ENCODE results near the gene CCDC24. TPM values are rescaled to one million over a fixed set of nuclear protein-coding genes. Genes with fewer than 3 reads are reported as not detected.
A peak's percentile ranks its signal among the peaks of the same experiment; 100 is the strongest.

Gene CCDC24
- polyA plus RNA-seq, 4 donors, result 5.8 to 35.1 (median 24.2) TPM

DNA sequence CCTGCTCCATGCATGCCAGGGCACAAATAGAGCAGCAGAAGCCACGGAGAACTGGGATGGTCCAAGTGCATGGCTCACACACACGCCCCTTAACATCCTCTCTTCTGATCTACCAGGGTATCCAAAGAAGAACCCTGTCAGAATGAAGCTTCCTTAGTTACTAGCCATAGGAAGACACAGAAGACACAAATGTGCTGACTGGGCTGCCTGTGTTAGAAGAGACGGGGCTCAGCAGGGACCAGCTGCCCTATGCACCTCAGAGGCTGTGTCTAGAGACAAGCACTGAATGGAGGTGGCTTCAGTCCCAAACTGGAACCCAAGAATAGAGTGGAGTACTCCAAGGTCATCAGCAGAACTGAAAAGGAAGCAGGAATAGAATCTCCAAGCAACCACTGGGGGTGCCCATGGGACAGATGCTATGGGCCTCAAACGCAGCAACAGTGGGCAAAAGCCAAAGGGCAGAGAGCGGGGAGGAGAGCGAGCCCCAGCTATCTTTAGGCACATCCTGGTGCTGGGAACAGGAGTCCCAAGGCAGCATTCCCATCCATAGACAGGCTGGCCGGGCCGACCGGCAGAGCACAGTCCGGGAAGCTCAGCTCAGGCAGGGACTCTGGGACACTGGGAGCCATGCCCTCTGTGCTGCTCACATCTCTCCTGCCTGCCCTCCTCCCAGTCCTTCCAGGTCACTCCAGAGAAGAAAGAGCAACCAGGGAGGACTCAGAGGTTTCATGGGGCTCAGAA lies 30.4 kb downstream of the CCDC24 start:
- Histone ChIP-seq H3K36me3 (ENCODE audit: control insufficient read depth in 3 of 3, insufficient read depth in 2 of 3, low read depth in 1 of 3, low read length in 3 of 3) (peaks cover 0 to 10% (median 0%) of the 10 kb centered on the region in 3 donors), H3K9me3 (ENCODE audit: control insufficient read depth in 2 of 2, insufficient read depth in 1 of 2, low read depth in 1 of 2, low read length in 1 of 2) (no peaks in the 10 kb centered on the region), H3K4me3 (ENCODE audit: low read depth in 1 of 3, low read length in 3 of 3) (no peak overlapping the region), H3K27me3 (ENCODE audit: control insufficient read depth in 3 of 3, insufficient read depth in 3 of 3, low read length in 3 of 3) (no peaks in the 10 kb centered on the region), H3K4me1 (ENCODE audit: control insufficient read depth in 3 of 3, insufficient read depth in 2 of 3, low read depth in 1 of 3, low read length in 2 of 3) (peaks cover 0 to 18% (median 0%) of the 10 kb centered on the region in 3 donors), H3K27ac (ENCODE audit: low read depth in 1 of 3, low read length in 2 of 3) (no peak overlapping the region)
- WGBS, 3 donors, result 76 to 89% (median 82%) methylated on average over 10 of the region's 10 CpGs
- no peak for DNase-seq
- no peak for FAIRE-seq

DNA sequence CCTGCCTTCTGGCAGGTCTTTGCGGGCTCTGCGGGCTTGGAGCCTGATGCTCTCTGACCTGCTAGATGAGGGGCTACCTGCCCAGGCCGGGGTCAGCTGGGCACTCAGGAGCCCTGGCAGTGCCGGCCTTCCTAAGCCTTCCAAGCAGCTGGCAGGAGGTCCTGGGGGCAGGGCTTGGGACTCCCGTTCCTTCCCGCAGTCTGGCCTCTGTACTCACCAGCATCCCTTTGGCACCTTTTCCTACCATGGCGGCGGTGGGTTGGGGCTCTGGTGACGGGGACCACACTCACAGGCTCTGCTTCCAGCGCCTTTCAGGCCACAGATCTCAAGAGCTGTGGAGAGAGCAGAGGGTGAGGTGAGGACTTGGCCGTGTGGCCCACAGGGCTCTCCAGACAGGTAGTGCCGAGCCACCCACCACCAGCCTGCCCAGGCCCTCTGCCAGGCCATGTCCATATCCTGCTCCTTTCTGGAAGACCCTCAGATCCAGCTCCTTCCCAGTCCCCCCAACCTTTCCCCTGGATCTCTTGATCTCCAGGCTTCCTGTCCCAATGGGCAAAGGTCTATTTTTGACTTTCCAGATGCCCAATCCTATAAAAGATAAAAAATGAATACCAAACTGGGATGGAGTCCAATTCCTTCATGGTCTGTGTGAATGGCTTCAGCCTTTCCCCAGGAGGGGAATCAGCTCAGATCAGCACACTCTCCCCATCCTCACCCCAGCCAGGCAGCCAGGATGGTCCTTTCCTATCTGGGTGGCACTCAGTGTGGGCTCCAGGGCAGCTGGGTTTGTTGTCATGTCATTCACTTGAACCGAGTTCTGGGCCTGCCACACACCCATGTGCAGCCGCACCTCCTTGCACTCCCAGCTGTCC lies 32.9 kb downstream of the CCDC24 start:
- DNase-seq, result no peak
- no peak overlapping the region for H3K27ac ChIP-seq (ENCODE audit: low read depth in 1 of 3, low read length in 2 of 3)
- peaks cover 2 to 29% (median 4%) of the 10 kb centered on the region in 3 donors for H3K4me1 ChIP-seq (ENCODE audit: control insufficient read depth in 3 of 3, insufficient read depth in 2 of 3, low read depth in 1 of 3, low read length in 2 of 3)
- H3K4me3 ChIP-seq (ENCODE audit: low read depth in 1 of 3, low read length in 3 of 3), result no peak overlapping the region
- H3K27me3 ChIP-seq (ENCODE audit: control insufficient read depth in 3 of 3, insufficient read depth in 3 of 3, low read length in 3 of 3), result no peaks in the 10 kb centered on the region
- FAIRE-seq, result no peak
- H3K36me3 ChIP-seq (ENCODE audit: control insufficient read depth in 3 of 3, insufficient read depth in 2 of 3, low read depth in 1 of 3, low read length in 3 of 3), result peaks cover 0 to 10% (median 0%) of the 10 kb centered on the region in 3 donors
- H3K9me3 ChIP-seq (ENCODE audit: control insufficient read depth in 2 of 2, insufficient read depth in 1 of 2, low read depth in 1 of 2, low read length in 1 of 2), result no peaks in the 10 kb centered on the region
- 84 to 89% (median 86%) methylated on average over 14 of the region's 14 CpGs for WGBS, 3 donors

DNA sequence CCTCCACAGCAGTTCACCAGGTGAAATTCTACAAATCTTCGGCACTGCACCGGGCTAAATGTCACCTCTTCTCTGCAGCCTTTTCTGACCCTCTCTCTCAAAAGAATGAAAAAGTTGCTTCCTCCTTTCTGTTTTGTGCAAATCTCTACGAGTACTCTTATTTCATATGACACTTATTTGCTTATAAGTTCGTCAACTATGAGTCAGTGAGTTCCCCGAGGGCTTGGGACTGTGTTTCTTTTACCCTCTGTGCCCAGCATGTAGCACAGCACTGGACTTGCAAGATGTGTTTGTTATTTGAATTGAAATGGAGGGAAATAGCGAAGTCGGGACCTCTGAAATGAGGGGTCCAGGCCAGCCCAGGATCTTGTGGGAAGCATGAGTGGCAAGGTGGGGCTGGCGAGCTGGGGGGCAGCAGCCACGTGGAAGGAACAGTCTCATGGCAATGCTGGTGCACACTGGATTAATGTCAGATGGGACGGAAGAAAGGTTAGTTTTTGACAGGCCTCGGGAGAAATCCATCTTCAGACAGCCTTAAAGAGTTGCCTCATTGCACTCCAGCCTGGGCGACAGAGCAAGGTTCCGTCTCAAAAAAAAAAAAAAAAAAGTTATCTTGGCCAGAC lies 33.6 kb downstream of the CCDC24 start:
- WGBS, 3 donors, result 71 to 80% (median 77%) methylated on average over 13 of the region's 13 CpGs
- DNase-seq, result no peak

DNA sequence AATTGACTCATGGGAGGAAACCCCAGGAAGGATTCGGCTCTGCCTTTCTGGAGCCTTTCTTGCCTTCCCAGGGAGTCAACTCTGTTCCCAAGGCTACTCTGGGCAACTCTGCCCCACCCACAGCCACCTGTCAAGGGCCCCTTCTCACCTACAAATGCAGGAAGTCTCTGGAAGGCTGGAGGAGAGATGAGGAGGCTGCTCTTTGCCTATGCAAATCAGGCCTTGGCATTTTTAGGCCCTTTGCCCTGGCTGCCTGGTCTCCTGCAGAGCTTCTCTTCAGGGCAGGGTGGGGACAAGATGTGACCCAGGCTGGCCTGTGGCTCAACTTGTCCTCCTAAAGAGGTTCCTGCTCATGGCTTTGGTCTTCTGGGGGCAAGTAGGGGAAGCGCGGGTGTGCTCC lies 34.4 kb downstream of the CCDC24 start:
- Histone ChIP-seq H3K27ac (ENCODE audit: low read depth in 1 of 3, low read length in 2 of 3) (peak overlapping the region; percentile 57 to 95 (median 63)), H3K4me3 (ENCODE audit: low read depth in 1 of 3, low read length in 3 of 3) (no peak overlapping the region), H3K9me3 (ENCODE audit: control insufficient read depth in 2 of 2, insufficient read depth in 1 of 2, low read depth in 1 of 2, low read length in 1 of 2) (no peaks in the 10 kb centered on the region), H3K4me1 (ENCODE audit: control insufficient read depth in 3 of 3, insufficient read depth in 2 of 3, low read depth in 1 of 3, low read length in 2 of 3) (peaks cover 4 to 35% (median 6%) of the 10 kb centered on the region in 3 donors), H3K36me3 (ENCODE audit: control insufficient read depth in 3 of 3, insufficient read depth in 2 of 3, low read depth in 1 of 3, low read length in 3 of 3) (peaks cover 0 to 10% (median 0%) of the 10 kb centered on the region in 3 donors), H3K27me3 (ENCODE audit: control insufficient read depth in 3 of 3, insufficient read depth in 3 of 3, low read length in 3 of 3) (no peaks in the 10 kb centered on the region)
- FAIRE-seq (no peak), DNase-seq (peak; percentile 81 to 84)
- 26 to 64% (median 40%) methylated on average over 3 of the region's 3 CpGs for WGBS, 3 donors

More for the DNA sequence above, 33.6 kb downstream of the CCDC24 start:
- Histone ChIP-seq H3K27ac (ENCODE audit: low read depth in 1 of 3, low read length in 2 of 3) (no peak overlapping the region), H3K9me3 (ENCODE audit: control insufficient read depth in 2 of 2, insufficient read depth in 1 of 2, low read depth in 1 of 2, low read length in 1 of 2) (no peaks in the 10 kb centered on the region), H3K4me1 (ENCODE audit: control insufficient read depth in 3 of 3, insufficient read depth in 2 of 3, low read depth in 1 of 3, low read length in 2 of 3) (peaks cover 4 to 35% (median 6%) of the 10 kb centered on the region in 3 donors), H3K36me3 (ENCODE audit: control insufficient read depth in 3 of 3, insufficient read depth in 2 of 3, low read depth in 1 of 3, low read length in 3 of 3) (peaks cover 0 to 10% (median 0%) of the 10 kb centered on the region in 3 donors), H3K27me3 (ENCODE audit: control insufficient read depth in 3 of 3, insufficient read depth in 3 of 3, low read length in 3 of 3) (no peaks in the 10 kb centered on the region), H3K4me3 (ENCODE audit: low read depth in 1 of 3, low read length in 3 of 3) (no peak overlapping the region)
- no peak for FAIRE-seq

DNA sequence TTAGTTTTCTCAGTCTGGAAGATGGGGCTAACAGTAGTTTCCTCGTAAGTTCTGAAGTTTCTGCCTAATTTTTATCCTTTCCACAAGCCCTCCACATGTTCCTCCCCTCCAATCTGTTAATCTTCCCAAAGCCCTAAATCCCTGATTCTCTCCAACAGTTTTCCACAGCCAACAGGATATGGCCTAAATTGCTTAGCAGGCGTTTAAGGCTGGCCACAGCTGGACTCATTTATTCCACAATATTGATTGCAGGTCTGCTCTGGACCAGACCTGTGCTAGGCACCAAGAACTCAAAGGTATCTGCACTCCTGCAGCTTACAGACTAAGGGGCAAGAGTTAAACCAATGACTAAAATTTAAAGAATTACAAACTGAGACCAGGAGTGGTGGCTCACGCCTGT lies 35.9 kb downstream of the CCDC24 start:
- no peak for FAIRE-seq
- Histone ChIP-seq H3K9me3 (ENCODE audit: control insufficient read depth in 2 of 2, insufficient read depth in 1 of 2, low read depth in 1 of 2, low read length in 1 of 2) (no peaks in the 10 kb centered on the region), H3K27ac (ENCODE audit: low read depth in 1 of 3, low read length in 2 of 3) (no peak overlapping the region), H3K4me3 (ENCODE audit: low read depth in 1 of 3, low read length in 3 of 3) (no peak overlapping the region), H3K36me3 (ENCODE audit: control insufficient read depth in 3 of 3, insufficient read depth in 2 of 3, low read depth in 1 of 3, low read length in 3 of 3) (peaks cover 0 to 9% (median 0%) of the 10 kb centered on the region in 3 donors), H3K27me3 (ENCODE audit: control insufficient read depth in 3 of 3, insufficient read depth in 3 of 3, low read length in 3 of 3) (no peaks in the 10 kb centered on the region), H3K4me1 (ENCODE audit: control insufficient read depth in 3 of 3, insufficient read depth in 2 of 3, low read depth in 1 of 3, low read length in 2 of 3) (peaks cover 6 to 38% (median 9%) of the 10 kb centered on the region in 3 donors)
- DNase-seq, result no peak
- WGBS, 3 donors, result 88 to 94% (median 89%) methylated on average over 3 of the region's 3 CpGs

DNA sequence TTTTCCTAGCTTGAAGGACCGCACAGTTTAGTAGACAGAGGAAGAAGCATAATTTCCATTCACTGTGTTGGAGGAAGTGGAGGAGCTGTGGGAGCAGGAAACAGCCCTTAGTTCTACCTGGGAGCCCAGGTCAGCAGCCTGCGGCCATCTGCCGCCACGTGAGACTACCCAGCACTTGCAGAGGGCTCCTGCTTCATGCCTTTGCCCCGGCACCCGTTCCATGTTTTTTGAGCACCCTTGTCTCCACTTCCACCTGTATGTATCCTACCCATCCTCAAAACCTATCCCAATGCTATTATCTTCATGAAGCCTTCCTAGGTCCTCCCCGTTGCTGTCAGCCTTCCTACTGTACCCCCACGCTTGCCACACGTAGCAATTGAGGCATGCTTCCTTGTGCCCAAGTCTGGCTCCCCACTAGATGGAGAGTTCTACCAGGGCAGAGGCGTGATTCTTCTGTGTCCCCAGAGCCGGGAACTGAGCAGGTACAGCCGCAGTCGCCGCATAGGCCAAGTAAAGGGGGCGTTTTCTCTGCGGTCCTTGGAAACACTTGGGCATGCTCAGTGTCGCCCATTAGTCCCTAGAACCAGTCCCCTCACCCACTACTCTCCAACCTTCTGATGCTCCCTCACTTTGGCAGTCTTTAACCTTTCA lies 38.0 kb downstream of the CCDC24 start:
- WGBS, 3 donors, result 28 to 29% (median 28%) methylated on average over 17 of the region's 17 CpGs
- Histone ChIP-seq H3K27ac (ENCODE audit: low read depth in 1 of 3, low read length in 2 of 3) (peak overlapping the region; percentile 56 to 92 (median 73)), H3K4me3 (ENCODE audit: low read depth in 1 of 3, low read length in 3 of 3) (peak overlapping the region; percentile 58 to 84 (median 80)), H3K27me3 (ENCODE audit: control insufficient read depth in 3 of 3, insufficient read depth in 3 of 3, low read length in 3 of 3) (no peaks in the 10 kb centered on the region), H3K9me3 (ENCODE audit: control insufficient read depth in 2 of 2, insufficient read depth in 1 of 2, low read depth in 1 of 2, low read length in 1 of 2) (no peaks in the 10 kb centered on the region), H3K4me1 (ENCODE audit: control insufficient read depth in 3 of 3, insufficient read depth in 2 of 3, low read depth in 1 of 3, low read length in 2 of 3) (peaks cover 6 to 47% (median 9%) of the 10 kb centered on the region in 3 donors), H3K36me3 (ENCODE audit: control insufficient read depth in 3 of 3, insufficient read depth in 2 of 3, low read depth in 1 of 3, low read length in 3 of 3) (no peaks in the 10 kb centered on the region)
- FAIRE-seq (no peak), DNase-seq (no peak)

DNA sequence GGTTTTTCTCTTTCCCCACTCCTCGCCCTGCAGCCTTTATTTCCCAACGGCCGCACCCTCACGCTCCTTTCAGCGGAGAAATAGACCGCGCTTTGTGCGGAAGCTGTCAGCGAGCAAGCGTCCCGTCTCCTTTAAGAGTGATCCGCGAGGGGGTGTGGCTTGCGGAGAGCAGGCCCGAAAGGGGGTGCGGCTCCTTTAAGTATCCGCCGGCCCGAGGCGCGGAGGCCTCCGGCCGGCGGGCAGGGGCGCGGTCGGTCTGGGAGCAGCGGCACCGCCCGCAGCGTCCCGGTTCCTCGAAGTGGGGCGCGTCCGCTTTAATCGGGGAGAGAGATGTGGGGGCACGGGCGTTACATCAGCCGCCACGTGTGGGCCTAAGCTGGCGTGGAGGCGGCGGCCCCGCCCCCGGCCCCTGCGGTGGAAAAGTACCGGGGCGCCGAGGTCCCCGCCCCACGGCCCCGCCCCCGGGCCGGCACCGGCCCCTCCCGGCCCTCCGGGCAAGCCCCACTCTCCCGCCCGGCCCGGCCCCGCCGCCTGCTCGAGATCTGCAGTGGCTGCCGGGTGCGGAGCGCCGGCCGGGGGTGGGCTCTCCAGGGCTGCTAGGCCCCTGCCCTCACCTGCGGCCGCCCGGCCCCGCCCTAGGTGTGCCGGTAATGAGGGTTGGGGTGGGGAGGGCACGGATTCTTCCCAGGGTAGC lies 38.7 kb downstream of the CCDC24 start:
- 1% methylated on average over 45 to 75 of the region's 75 CpGs for WGBS, 3 donors
- no peak for FAIRE-seq

More for the DNA sequence above, 38.7 kb downstream of the CCDC24 start:
- Histone ChIP-seq H3K4me3 (ENCODE audit: low read depth in 1 of 3, low read length in 3 of 3) (peak overlapping the region; percentile 63 to 84 (median 80)), H3K27me3 (ENCODE audit: control insufficient read depth in 3 of 3, insufficient read depth in 3 of 3, low read length in 3 of 3) (no peaks in the 10 kb centered on the region), H3K27ac (ENCODE audit: low read depth in 1 of 3, low read length in 2 of 3) (peak overlapping the region; percentile 80 to 92 (median 85)), H3K9me3 (ENCODE audit: control insufficient read depth in 2 of 2, insufficient read depth in 1 of 2, low read depth in 1 of 2, low read length in 1 of 2) (no peaks in the 10 kb centered on the region), H3K36me3 (ENCODE audit: control insufficient read depth in 3 of 3, insufficient read depth in 2 of 3, low read depth in 1 of 3, low read length in 3 of 3) (no peaks in the 10 kb centered on the region), H3K4me1 (ENCODE audit: control insufficient read depth in 3 of 3, insufficient read depth in 2 of 3, low read depth in 1 of 3, low read length in 2 of 3) (peaks cover 6 to 47% (median 9%) of the 10 kb centered on the region in 3 donors)
- peak; percentile 94 to 95 for DNase-seq

Data from small intestine (tissue), 7 donors.